ENCODE measurements around the gene TPPP2. TPM values are rescaled to one million over a fixed set of nuclear protein-coding genes. Genes with fewer than 3 reads are reported as not detected.
A peak's percentile ranks its signal among the peaks of the same experiment; 100 is the strongest.

Gene TPPP2
- total and polyA plus RNA-seq, 2 donors (not counting 1 experiment from before 2014, with no cell fraction given), result not detected

GRCh38 chr14:21026274-21026987 lies 3.6 kb upstream of the TPPP2 start:
- no peaks in the 10 kb centered on the region for H4K20me1 ChIP-seq (ENCODE audit: control insufficient read depth, insufficient read depth, low read length, poor library complexity, severe bottlenecking)
- H3K27ac ChIP-seq (ENCODE audit: low read length in 2 of 2), result no peak overlapping the region
- WGBS (ENCODE audit: insufficient coverage), result 95% methylated on average over 5 of the region's 7 CpGs
- H3K9me3 ChIP-seq (ENCODE audit: control extremely low read depth in 1 of 3, control insufficient read depth in 2 of 3, insufficient read depth in 1 of 3, low read length in 2 of 3), result no peaks in the 10 kb centered on the region
- H3K27me3 Mint-ChIP-seq, result peaks cover 14% of the 10 kb centered on the region
- TF ChIP-seq CTCF (IDR thresholded peaks at IDR 0.05) (no peak), EZH2 (IDR thresholded peaks at IDR 0.05; ENCODE audit: borderline replicate concordance, insufficient read depth, low read depth, low read length, poor library complexity, severe bottlenecking) (no peak)
- H3K27me3 ChIP-seq (replicated peaks in 1 of 4; ENCODE audit: control extremely low read depth in 1 of 4, control insufficient read depth in 3 of 4, insufficient read depth in 4 of 4, low read length in 3 of 4), result peaks cover 0 to 30% (median 8%) of the 10 kb centered on the region in 4 experiments
- no peak overlapping the region for H3K27ac Mint-ChIP-seq
- no peaks in the 10 kb centered on the region for H3K79me2 ChIP-seq (ENCODE audit: control insufficient read depth, insufficient read depth, low read length)
- H3K4me3 ChIP-seq (ENCODE audit: control extremely low read depth in 1 of 5, extremely low read depth in 1 of 5, insufficient read depth in 1 of 5, low read depth in 2 of 5, low read length in 4 of 5), result no peak overlapping the region
- H3K4me3 Mint-ChIP-seq, result peak overlapping the region; percentile 93
- H2AFZ ChIP-seq (ENCODE audit: insufficient read depth, low read depth, low read length, poor library complexity, severe bottlenecking), result peak overlapping the region; percentile 97
- CTCF ChIA-PET, result interaction anchor here (0.6 to 3.2 kb wide), 5 partner anchors 11 to 78 kb away, joined by 3 to 21 read pairs (median 3); no protein-coding TSS in a partner anchor
- H3K4me1 Mint-ChIP-seq, result peaks cover 19% of the 10 kb centered on the region
- peaks cover 12 to 23% of the 10 kb centered on the region in 2 donors for H3K4me1 ChIP-seq (ENCODE audit: control insufficient read depth in 2 of 2, insufficient read depth in 2 of 2, low read length in 2 of 2)
- no peaks in the 10 kb centered on the region for H3K9me3 Mint-ChIP-seq (ENCODE audit: insufficient read depth)
- ATAC-seq (ENCODE audit: low read depth), result no peak
- H3K4me2 ChIP-seq (replicated peaks; ENCODE audit: low read depth, low read length, poor library complexity, severe bottlenecking), result no peak overlapping the region
- POLR2A ChIA-PET, result no interaction called here
- intact Hi-C loops (cut with micrococcal nuclease), result no loop called here
- DNase-seq, result no peak
- H3K9ac ChIP-seq (ENCODE audit: low read length), result no peak overlapping the region
- H3K36me3 ChIP-seq (replicated peaks in 1 of 2; ENCODE audit: control extremely low read depth in 1 of 2, control insufficient read depth in 1 of 2, extremely low read depth in 1 of 2, insufficient read depth in 2 of 2, low read length in 1 of 2), result no peaks in the 10 kb centered on the region

GRCh38 chr14:21026988-21027315 lies 3.1 kb upstream of the TPPP2 start:
- no peaks in the 10 kb centered on the region for H3K9me3 ChIP-seq (ENCODE audit: control extremely low read depth in 1 of 3, control insufficient read depth in 2 of 3, insufficient read depth in 1 of 3, low read length in 2 of 3)
- H2AFZ ChIP-seq (ENCODE audit: insufficient read depth, low read depth, low read length, poor library complexity, severe bottlenecking), result no peak overlapping the region
- Mint-ChIP-seq H3K4me1 (peaks cover 19% of the 10 kb centered on the region), H3K27me3 (peaks cover 12% of the 10 kb centered on the region), H3K4me3 (peak overlapping the region; percentile 56), H3K9me3 (ENCODE audit: insufficient read depth) (no peaks in the 10 kb centered on the region), H3K27ac (peak overlapping the region; percentile 32)
- H3K36me3 ChIP-seq (replicated peaks in 1 of 2; ENCODE audit: control extremely low read depth in 1 of 2, control insufficient read depth in 1 of 2, extremely low read depth in 1 of 2, insufficient read depth in 2 of 2, low read length in 1 of 2), result no peaks in the 10 kb centered on the region
- DNase-seq (peak; percentile 16), ATAC-seq (ENCODE audit: low read depth) (no peak)
- intact Hi-C loops (cut with micrococcal nuclease), result no loop called here
- no peaks in the 10 kb centered on the region for H4K20me1 ChIP-seq (ENCODE audit: control insufficient read depth, insufficient read depth, low read length, poor library complexity, severe bottlenecking)
- ChIA-PET CTCF (interaction anchor here (2.1 to 3.2 kb wide), 2 partner anchors 11 to 77 kb away, joined by 7 to 21 read pairs; no protein-coding TSS in a partner anchor), POLR2A (no interaction called here)
- TF ChIP-seq EZH2 (IDR thresholded peaks at IDR 0.05; ENCODE audit: borderline replicate concordance, insufficient read depth, low read depth, low read length, poor library complexity, severe bottlenecking), result no peak
- no peak for TF ChIP-seq CTCF (IDR thresholded peaks at IDR 0.05)
- no peak overlapping the region for H3K4me3 ChIP-seq (ENCODE audit: control extremely low read depth in 1 of 5, extremely low read depth in 1 of 5, insufficient read depth in 1 of 5, low read depth in 2 of 5, low read length in 4 of 5)
- peaks cover 12 to 23% of the 10 kb centered on the region in 2 donors for H3K4me1 ChIP-seq (ENCODE audit: control insufficient read depth in 2 of 2, insufficient read depth in 2 of 2, low read length in 2 of 2)
- H3K27me3 ChIP-seq (replicated peaks in 1 of 4; ENCODE audit: control extremely low read depth in 1 of 4, control insufficient read depth in 3 of 4, insufficient read depth in 4 of 4, low read length in 3 of 4), result peaks cover 0 to 30% (median 8%) of the 10 kb centered on the region in 4 experiments
- no peaks in the 10 kb centered on the region for H3K79me2 ChIP-seq (ENCODE audit: control insufficient read depth, insufficient read depth, low read length)
- no peak overlapping the region for H3K27ac ChIP-seq (ENCODE audit: low read length in 2 of 2)
- WGBS (ENCODE audit: insufficient coverage), result 46% methylated on average over 3 of the region's 3 CpGs
- no peak overlapping the region for H3K9ac ChIP-seq (ENCODE audit: low read length)
- no peak overlapping the region for H3K4me2 ChIP-seq (replicated peaks; ENCODE audit: low read depth, low read length, poor library complexity, severe bottlenecking)

All from B cell (primary cell).